Testis (tissue), 3 donors: ENCODE data around the gene NLRX1. TPM values are rescaled to one million over a fixed set of nuclear protein-coding genes. Genes with fewer than 3 reads are reported as not detected.
"Not testable (repeated sequence)": the region's sequence is repeated elsewhere in the genome, so short reads cannot be mapped to it uniquely, and the experiment has no call there.

ENCODE experiments used
- DNase-seq: peaks from one replicate; pipeline ENCODE4 v3.0.0-alpha.2; 2019
- H3K27ac ChIP-seq, 2 donors: fragments of 200-600 bp; sonication (generic); one replicate each; pipeline ENCODE4 v1.5.1; 2019
- H3K27me3 ChIP-seq: fragments of 200-600 bp; sonication (generic); one replicate; pipeline ENCODE4 v1.5.1; 2019
- H3K36me3 ChIP-seq: fragments of 200-600 bp; sonication (generic); one replicate; pipeline ENCODE4 v1.5.1; 2017; ENCODE audit warnings: low read depth; ENCODE audit errors: missing control alignments
- H3K4me1 ChIP-seq: fragments of 200-600 bp; sonication (generic); one replicate; pipeline ENCODE4 v1.5.1; 2019
- H3K4me3 ChIP-seq, 2 donors: fragments of 200-600 bp; sonication (generic); one replicate each; pipeline ENCODE4 v1.5.1; 2017 to 2019
- H3K9me3 ChIP-seq: fragments of 200-600 bp; sonication (generic); one replicate; pipeline ENCODE4 v1.5.1; 2017
- POLR2A ChIP-seq: fragments of 450-650 bp; IDR thresholded peaks from one replicate; pipeline ENCODE4 v1.6.1; 2017; ENCODE audit warnings: antibody characterized with exemption, mild to moderate bottlenecking, moderate library complexity
- WGBS, 2 donors: methylation state at CpG; one replicate each; pipeline ENCODE4 v1.1.5; 2018; 5-methylcytosine and 5-hydroxymethylcytosine counted together
- intact Hi-C: fragments of 100-400 bp; cut with DNase I; formaldehyde crosslinking; loops from one replicate; pipeline ENCODE4 v1.15.1; 2023; ENCODE audit warnings: low total_unique reads
- polyA plus RNA-seq: library from polyadenylated mRNA; stranded (reverse); fragments of 350-450 nt; fragmentation: Illumina TruSeq; extraction: RNeasy Lipid Tissue Mini Kit (QIAGEN cat#74804); gene quantifications from one replicate; pipeline ENCODE4 v1.2.3, GENCODE V29; 2014; ENCODE audit warnings: low read depth, low replicate concordance; ENCODE audit not compliant: insufficient read depth
- total RNA-seq, 2 donors: library from RNA; depleted of rRNA; stranded (reverse); fragments of >200 nt; gene quantifications; one replicate each; pipeline ENCODE4 v1.2.3, GENCODE V29; 2016
- TF ChIP-seq, protein P1 (sequence below), 3 experiments: fragments of 450-650 bp in 2 of 3; fragments of 200-600 bp in 1 of 3; sonication (generic) in 1 of 3; IDR thresholded peaks; one replicate each; pipeline ENCODE4 v1.5.1; 2016 to 2019; ENCODE audit warnings: antibody characterized with exemption in 3 of 3, mild to moderate bottlenecking in 2 of 3, moderate library complexity in 1 of 3

NLRX1 gene
- total and polyA plus RNA-seq, 3 donors from 2014 or later, result 9.4 to 21.4 (median 16.2) TPM

DNA sequence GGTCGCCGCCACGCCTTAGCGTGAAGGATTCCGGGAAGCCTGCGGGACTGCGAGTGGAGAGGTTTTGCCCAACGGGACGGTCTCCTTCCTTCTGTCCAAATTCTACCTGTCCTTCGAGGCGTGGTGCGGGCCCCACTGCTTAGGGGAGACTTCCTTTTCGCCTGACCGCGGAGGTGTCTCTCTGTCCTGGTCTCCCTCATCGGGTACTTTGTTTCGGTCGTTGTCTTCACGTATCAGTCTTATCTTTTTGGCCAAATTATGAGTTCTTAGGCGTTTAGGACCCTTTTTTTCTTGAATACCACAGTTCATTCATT is 46.8 kb upstream of the NLRX1 start:
- H3K36me3 ChIP-seq, result no peaks in the 10 kb centered on the region
- 0 to 1% methylated on average over 16 to 20 of the region's 20 CpGs for WGBS, 2 donors
- no peak for DNase-seq
- no peaks in the 10 kb centered on the region for H3K27me3 ChIP-seq
- no peaks in the 10 kb centered on the region for H3K9me3 ChIP-seq
- peak overlapping the region; percentile 56 to 64 for H3K27ac ChIP-seq
- H3K4me3 ChIP-seq, result peak overlapping the region; percentile 75 to 94
- intact Hi-C loops, result no loop called here
- peaks cover 14% of the 10 kb centered on the region for H3K4me1 ChIP-seq
- no peak for TF ChIP-seq POLR2A
- TF ChIP-seq, protein P1, sequence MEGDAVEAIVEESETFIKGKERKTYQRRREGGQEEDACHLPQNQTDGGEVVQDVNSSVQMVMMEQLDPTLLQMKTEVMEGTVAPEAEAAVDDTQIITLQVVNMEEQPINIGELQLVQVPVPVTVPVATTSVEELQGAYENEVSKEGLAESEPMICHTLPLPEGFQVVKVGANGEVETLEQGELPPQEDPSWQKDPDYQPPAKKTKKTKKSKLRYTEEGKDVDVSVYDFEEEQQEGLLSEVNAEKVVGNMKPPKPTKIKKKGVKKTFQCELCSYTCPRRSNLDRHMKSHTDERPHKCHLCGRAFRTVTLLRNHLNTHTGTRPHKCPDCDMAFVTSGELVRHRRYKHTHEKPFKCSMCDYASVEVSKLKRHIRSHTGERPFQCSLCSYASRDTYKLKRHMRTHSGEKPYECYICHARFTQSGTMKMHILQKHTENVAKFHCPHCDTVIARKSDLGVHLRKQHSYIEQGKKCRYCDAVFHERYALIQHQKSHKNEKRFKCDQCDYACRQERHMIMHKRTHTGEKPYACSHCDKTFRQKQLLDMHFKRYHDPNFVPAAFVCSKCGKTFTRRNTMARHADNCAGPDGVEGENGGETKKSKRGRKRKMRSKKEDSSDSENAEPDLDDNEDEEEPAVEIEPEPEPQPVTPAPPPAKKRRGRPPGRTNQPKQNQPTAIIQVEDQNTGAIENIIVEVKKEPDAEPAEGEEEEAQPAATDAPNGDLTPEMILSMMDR (IDR thresholded peaks at IDR 0.05), result no peak

DNA sequence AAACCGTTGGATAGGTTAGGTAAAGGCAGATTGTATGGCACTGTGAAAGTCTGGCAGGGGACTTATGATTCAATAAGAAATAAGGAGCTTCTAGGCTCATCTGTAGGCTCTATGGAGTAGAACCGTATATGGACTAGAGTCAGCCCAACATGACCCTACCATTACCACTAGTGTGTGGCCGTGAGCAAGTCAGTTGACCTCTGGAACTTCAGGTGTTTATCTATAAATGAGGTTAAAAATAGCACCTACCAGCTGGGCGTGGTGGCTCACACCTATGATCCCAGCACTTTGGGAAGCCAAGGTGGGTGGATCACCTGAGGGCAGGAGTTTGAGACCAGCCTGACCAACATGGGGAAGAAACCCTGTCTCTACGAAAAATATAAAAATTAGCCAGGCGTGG is 42.7 kb upstream of the NLRX1 start:
- DNase-seq, result no peak
- 87 to 94% methylated on average over 6 of the region's 6 CpGs for WGBS, 2 donors
- intact Hi-C loops, result no loop called here
- Histone ChIP-seq H3K27me3 (no peaks in the 10 kb centered on the region), H3K9me3 (no peaks in the 10 kb centered on the region), H3K27ac (no peak overlapping the region), H3K4me1 (peaks cover 14% of the 10 kb centered on the region), H3K36me3 (no peaks in the 10 kb centered on the region), H3K4me3 (no peak overlapping the region)
- TF ChIP-seq, protein P1 (IDR thresholded peaks at IDR 0.05), result no peak
- no peak for TF ChIP-seq POLR2A

DNA sequence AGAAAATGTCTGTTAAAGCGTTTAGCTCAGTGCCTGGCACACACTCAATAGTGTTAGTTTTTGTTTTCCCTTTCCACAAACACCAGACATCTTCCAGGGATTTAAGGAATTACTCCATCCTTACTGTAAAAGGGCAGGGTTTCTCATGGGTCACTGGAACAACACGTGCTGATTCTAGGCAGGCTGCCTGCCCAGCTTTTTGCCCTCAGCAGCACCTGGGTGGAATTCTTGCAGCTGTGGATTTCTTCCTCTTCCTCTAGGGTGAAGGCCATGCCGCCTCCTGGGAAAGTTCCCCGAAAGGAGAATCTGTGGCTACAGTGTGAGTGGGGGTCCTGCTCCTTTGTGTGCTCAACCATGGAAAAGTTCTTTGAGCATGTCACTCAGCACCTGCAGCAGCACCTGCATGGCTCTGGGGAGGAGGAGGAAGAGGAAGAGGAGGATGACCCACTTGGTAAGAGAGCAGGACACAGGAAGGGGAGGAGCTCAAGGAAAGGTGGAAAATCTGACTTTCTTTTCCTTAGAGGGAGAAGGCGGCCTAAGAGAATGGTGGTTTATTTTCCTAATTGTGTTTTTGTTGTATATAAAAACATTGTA is 41.8 kb upstream of the NLRX1 start:
- Histone ChIP-seq H3K4me3 (no peak overlapping the region), H3K9me3 (no peaks in the 10 kb centered on the region), H3K36me3 (no peaks in the 10 kb centered on the region), H3K27me3 (no peaks in the 10 kb centered on the region), H3K27ac (no peak overlapping the region), H3K4me1 (peaks cover 17% of the 10 kb centered on the region)
- WGBS, 2 donors, result 52 to 68% methylated on average over 5 of the region's 5 CpGs
- TF ChIP-seq POLR2A, result no peak
- TF ChIP-seq, protein P1 (IDR thresholded peaks at IDR 0.05), result no peak
- intact Hi-C loops, result no loop called here
- no peak for DNase-seq

DNA sequence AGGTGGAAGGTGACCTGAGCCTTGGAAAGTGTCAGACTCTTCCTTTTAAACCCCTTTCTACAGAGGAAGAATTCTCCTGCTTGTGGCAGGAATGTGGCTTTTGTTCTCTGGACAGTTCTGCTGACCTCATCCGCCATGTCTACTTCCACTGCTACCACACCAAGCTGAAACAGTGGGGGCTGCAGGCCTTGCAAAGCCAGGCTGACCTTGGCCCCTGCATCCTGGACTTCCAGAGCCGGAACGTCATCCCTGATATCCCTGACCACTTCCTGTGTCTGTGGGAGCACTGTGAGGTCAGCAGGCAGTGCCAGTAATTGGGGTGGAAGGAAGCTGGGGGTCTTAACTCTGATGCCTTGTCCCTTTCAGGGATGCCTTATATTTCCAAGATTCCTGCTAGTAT is 37.9 kb upstream of the NLRX1 start:
- Histone ChIP-seq H3K36me3 (no peaks in the 10 kb centered on the region), H3K4me1 (peaks cover 12% of the 10 kb centered on the region), H3K4me3 (no peak overlapping the region), H3K9me3 (no peaks in the 10 kb centered on the region), H3K27me3 (no peaks in the 10 kb centered on the region), H3K27ac (no peak overlapping the region)
- WGBS, 2 donors, result 57 to 70% methylated on average over 3 of the region's 3 CpGs
- TF ChIP-seq POLR2A, result no peak
- TF ChIP-seq, protein P1 (IDR thresholded peaks at IDR 0.05), result no peak
- intact Hi-C loops, result no loop called here
- DNase-seq, result no peak

DNA sequence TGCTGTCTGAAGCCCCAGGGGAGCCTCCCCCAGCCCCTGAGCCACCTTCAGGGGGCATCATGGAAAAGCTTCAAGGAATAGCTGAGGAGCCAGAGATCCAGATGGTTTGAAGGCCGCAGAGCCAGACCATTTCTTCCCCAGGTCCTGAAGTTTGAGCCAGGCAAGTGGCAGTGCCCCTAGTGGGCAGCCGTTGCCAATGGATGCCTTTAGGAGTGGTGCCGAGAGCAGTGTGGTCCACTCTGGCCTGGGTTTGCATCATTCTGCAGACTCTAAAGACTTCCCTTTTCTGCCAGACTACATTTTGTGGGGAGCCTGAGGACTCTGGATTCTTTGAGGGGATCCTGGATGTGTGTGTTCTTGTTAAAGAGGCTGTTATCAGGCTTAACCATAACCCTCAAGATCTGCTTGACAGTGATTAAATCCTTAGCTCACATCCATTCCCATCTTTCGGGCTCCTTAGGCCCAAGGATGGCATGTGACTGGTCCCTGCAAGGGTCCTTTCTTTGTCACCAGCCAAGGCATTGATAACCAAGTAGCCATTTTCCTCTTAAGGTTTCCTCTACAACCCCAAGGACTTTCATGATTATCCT is 34.0 kb upstream of the NLRX1 start:
- 81 to 89% methylated on average over 4 of the region's 4 CpGs for WGBS, 2 donors
- H3K36me3 ChIP-seq, result no peaks in the 10 kb centered on the region
- H3K9me3 ChIP-seq, result no peaks in the 10 kb centered on the region
- H3K27ac ChIP-seq, result no peak overlapping the region
- H3K4me1 ChIP-seq, result peaks cover 7% of the 10 kb centered on the region
- H3K27me3 ChIP-seq, result no peaks in the 10 kb centered on the region
- intact Hi-C loops, result no loop called here
- TF ChIP-seq, protein P1 (IDR thresholded peaks at IDR 0.05), result peak in 2 of 3 experiments; percentile 33 to 51
- TF ChIP-seq POLR2A, result no peak
- DNase-seq, result peak; percentile 34
- no peak overlapping the region for H3K4me3 ChIP-seq

DNA sequence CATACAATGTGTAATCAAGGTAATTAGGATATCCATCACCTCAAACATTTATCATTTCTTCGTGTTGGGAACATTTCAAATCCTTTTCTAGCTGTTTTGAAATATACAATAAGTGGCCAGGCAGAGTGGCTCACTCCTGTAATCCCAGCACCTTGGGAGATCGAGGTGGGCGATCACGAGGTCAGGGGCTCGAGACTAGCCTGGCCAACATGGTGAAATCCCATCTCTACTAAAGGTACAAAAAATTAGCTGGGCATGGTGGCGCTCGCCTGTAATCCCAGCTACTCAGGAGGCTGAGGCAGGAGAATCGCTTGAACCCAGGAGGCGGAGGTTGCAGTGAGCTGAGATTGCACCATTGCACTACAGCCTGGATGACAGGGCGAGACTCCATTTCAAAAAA is 29.2 kb upstream of the NLRX1 start:
- H3K4me3 ChIP-seq, H3K36me3 ChIP-seq, intact Hi-C loops, H3K9me3 ChIP-seq, DNase-seq, H3K27me3 ChIP-seq, H3K4me1 ChIP-seq, H3K27ac ChIP-seq: not testable (repeated sequence)
- WGBS, 2 donors, result 89 to 93% methylated on average over 10 of the region's 10 CpGs
